H1 (cell line): Measurements from ENCODE around the gene SLFN5. TPM values are rescaled to one million over a fixed set of nuclear protein-coding genes. Genes with fewer than 3 reads are reported as not detected.

Experiments
- CTCF ChIA-PET: fragments of 300-600 bp; sonication (Branson Sonifier 250); formaldehyde crosslinking; loops from one replicate; lab custom pipeline; 2021; ENCODE audit not compliant: partially characterized antibody; lab: Charles Lee
- POLR2A ChIA-PET: fragments of 300-600 bp; sonication (Branson Sonifier 250); formaldehyde crosslinking; loops from one replicate; lab custom pipeline; 2021; ENCODE audit warnings: inconsistent platforms; ENCODE audit not compliant: partially characterized antibody; lab: Charles Lee
- DNase-seq, 2 experiments: peaks; one replicate each; pipeline versions ENCODE4 v3.0.0 to v3.0.0-alpha.2; 2010 to 2022; ENCODE audit warnings: low spot score in 2 of 2, low read depth in 1 of 2, mixed read lengths in 1 of 2
- FAIRE-seq: peaks from 2 replicates; lab custom pipeline; 2011; peaks lifted over from hg19 to GRCh38; lab: Jason Lieb, UNC
- H2AFZ ChIP-seq: 2 replicates; pipeline ENCODE4 v1.8.1; 2012; ENCODE audit warnings: low read length, inconsistent platforms
- H2AK5ac ChIP-seq: 2 replicates; pipeline ENCODE4 v1.6.1; 2013; ENCODE audit warnings: low read depth, low read length
- H2BK120ac ChIP-seq: replicated peaks from 2 replicates; pipeline ENCODE3; 2013; ENCODE audit warnings: low read depth, low read length, inconsistent platforms
- H2BK12ac ChIP-seq: 2 replicates; pipeline ENCODE4 v1.6.1; 2013; ENCODE audit warnings: low read depth, low read length
- H2BK15ac ChIP-seq: 2 replicates; pipeline ENCODE4 v1.6.1; 2013; ENCODE audit warnings: low read length
- H2BK20ac ChIP-seq: 2 replicates; pipeline ENCODE4 v1.6.1; 2013; ENCODE audit warnings: low read length
- H2BK5ac ChIP-seq: 2 replicates; pipeline ENCODE4 v1.6.1; 2013; ENCODE audit warnings: low read depth, low read length
- H3K14ac ChIP-seq: 2 replicates; pipeline ENCODE4 v1.6.1; 2013; ENCODE audit warnings: inconsistent platforms; ENCODE audit not compliant: insufficient read length
- H3K18ac ChIP-seq: 2 replicates; pipeline ENCODE4 v1.6.1; 2013; ENCODE audit warnings: low read length; ENCODE audit errors: extremely low read depth
- H3K23ac ChIP-seq: 2 replicates; pipeline ENCODE4 v1.6.1; 2013; ENCODE audit warnings: inconsistent platforms; ENCODE audit not compliant: insufficient read length
- H3K23me2 ChIP-seq: 2 replicates; pipeline ENCODE4 v1.6.1; 2013; ENCODE audit warnings: low read depth, low read length
- H3K27ac ChIP-seq: 2 replicates; pipeline ENCODE4 v1.6.1; 2011; ENCODE audit warnings: low read depth, low read length, inconsistent platforms
- H3K27me3 ChIP-seq, 4 experiments: replicated peaks in 1 of 4; 1 replicate in 1 of 4; 2 replicates in 3 of 4; pipeline versions ENCODE4 v1.6.1 to v1.8.1; 2011 to 2013; ENCODE audit warnings: low read length in 3 of 4, mild to moderate bottlenecking in 3 of 4, inconsistent platforms in 2 of 4, mixed read lengths in 2 of 4, moderate library complexity in 1 of 4; ENCODE audit not compliant: control insufficient read depth in 3 of 4, insufficient read depth in 3 of 4; ENCODE audit errors: extremely low read depth in 1 of 4
- H3K36me3 ChIP-seq, 4 experiments: 2 replicates each; pipeline versions ENCODE4 v1.6.1 to v1.8.1; 2011 to 2013; ENCODE audit warnings: mild to moderate bottlenecking in 4 of 4, low read length in 3 of 4, moderate library complexity in 2 of 4, control low read depth in 1 of 4, inconsistent platforms in 1 of 4; ENCODE audit not compliant: insufficient read depth in 4 of 4, control insufficient read depth in 2 of 4
- H3K4ac ChIP-seq: replicated peaks from 2 replicates; pipeline ENCODE3; 2013; ENCODE audit warnings: low read length, low read depth, mixed read lengths, inconsistent platforms; ENCODE audit not compliant: insufficient read length
- H3K4me1 ChIP-seq, 4 experiments: replicated peaks in 1 of 4; 1 replicate in 1 of 4; 2 replicates in 3 of 4; pipeline versions ENCODE4 v1.6.1 to v1.8.1; 2011 to 2013; ENCODE audit warnings: low read length in 3 of 4, inconsistent platforms in 2 of 4, mixed read lengths in 1 of 4; ENCODE audit not compliant: insufficient read depth in 4 of 4, control insufficient read depth in 3 of 4
- H3K4me2 ChIP-seq, 2 experiments: 2 replicates each; pipeline versions ENCODE4 v1.6.1 to v1.8.1; 2011 to 2013; ENCODE audit warnings: low read depth in 2 of 2, low read length in 2 of 2, control low read depth in 1 of 2, inconsistent platforms in 1 of 2, mild to moderate bottlenecking in 1 of 2; ENCODE audit not compliant: insufficient read depth in 1 of 2
- H3K4me3 ChIP-seq, 4 experiments: fragments of 200-600, 300-600 bp in 1 of 4; sonication (generic), shearing (Covaris generic), sonication (Bioruptor Twin) in 1 of 4; 2 replicates each; pipeline versions ENCODE4 v1.5.1 to v1.8.1; 2011 to 2016; ENCODE audit warnings: low read length in 4 of 4, low read depth in 3 of 4, control low read depth in 2 of 4, inconsistent platforms in 2 of 4, mild to moderate bottlenecking in 2 of 4, mixed read lengths in 1 of 4, moderate library complexity in 1 of 4; ENCODE audit not compliant: insufficient read depth in 2 of 4; ENCODE audit errors: extremely low read depth in 1 of 4
- H3K56ac ChIP-seq: replicated peaks from 2 replicates; pipeline ENCODE3; 2013; ENCODE audit warnings: low read depth, mild to moderate bottlenecking, mixed read lengths, low read length, inconsistent platforms; ENCODE audit not compliant: insufficient read length
- H3K79me1 ChIP-seq: 2 replicates; pipeline ENCODE4 v1.6.1; 2013; ENCODE audit warnings: low read depth, low read length, control low read depth
- H3K79me2 ChIP-seq, 2 experiments: 2 replicates each; pipeline versions ENCODE4 v1.6.1 to v1.8.1; 2012 to 2013; ENCODE audit warnings: low read length in 2 of 2, mild to moderate bottlenecking in 2 of 2, inconsistent platforms in 1 of 2; ENCODE audit not compliant: insufficient read depth in 2 of 2, control insufficient read depth in 1 of 2
- H3K9ac ChIP-seq, 4 experiments: replicated peaks in 1 of 4; 1 replicate in 1 of 4; 2 replicates in 3 of 4; pipeline versions ENCODE4 v1.6.1 to v1.8.1; 2011 to 2013; ENCODE audit warnings: low read depth in 3 of 4, low read length in 3 of 4, control low read depth in 2 of 4, mild to moderate bottlenecking in 2 of 4, moderate library complexity in 2 of 4, inconsistent platforms in 1 of 4; ENCODE audit errors: extremely low read depth in 1 of 4
- H3K9me3 ChIP-seq, 2 experiments: 2 replicates each; pipeline versions ENCODE4 v1.6.1 to v1.8.1; 2012 to 2013; ENCODE audit warnings: mild to moderate bottlenecking in 2 of 2, moderate library complexity in 2 of 2, control low read depth in 1 of 2, inconsistent platforms in 1 of 2, low read depth in 1 of 2, low read length in 1 of 2, mixed read lengths in 1 of 2; ENCODE audit not compliant: insufficient read depth in 2 of 2
- H4K20me1 ChIP-seq, 2 experiments: replicated peaks in 1 of 2; 2 replicates each; pipeline versions ENCODE3 to v1.8.1; 2011 to 2013; ENCODE audit warnings: inconsistent platforms in 2 of 2, low read length in 2 of 2, mild to moderate bottlenecking in 1 of 2; ENCODE audit not compliant: insufficient read depth in 2 of 2, control insufficient read depth in 1 of 2
- H4K5ac ChIP-seq: 2 replicates; pipeline ENCODE4 v1.6.1; 2013; ENCODE audit warnings: low read length, low read depth, mixed read lengths, inconsistent platforms; ENCODE audit not compliant: insufficient read length
- H4K8ac ChIP-seq: 2 replicates; pipeline ENCODE4 v1.8.0; 2013; ENCODE audit warnings: mild to moderate bottlenecking, moderate library complexity, low read length, inconsistent platforms; ENCODE audit not compliant: insufficient read depth; ENCODE audit errors: extremely low read depth
- H4K91ac ChIP-seq: replicated peaks from 2 replicates; pipeline ENCODE3; 2013; ENCODE audit warnings: low read length, mixed read lengths, inconsistent platforms; ENCODE audit not compliant: insufficient read length
- CHD1 ChIP-seq: IDR thresholded peaks from 2 replicates; pipeline ENCODE4 v1.6.1; 2012; ENCODE audit warnings: low read depth, low read length, improper control_type of control experiment
- MAFK ChIP-seq: IDR thresholded peaks from 2 replicates; pipeline ENCODE4 v1.6.1; 2012; ENCODE audit warnings: low read depth, mild to moderate bottlenecking, improper control_type of control experiment, low read length
- SRF ChIP-seq: IDR thresholded peaks from 2 replicates; pipeline ENCODE4 v1.6.1; 2011; ENCODE audit warnings: mild to moderate bottlenecking, low read depth, low read length, moderate library complexity
- WGBS, 2 experiments: shearing (Covaris generic) in 1 of 2; methylation state at CpG; one replicate each; pipeline versions ENCODE4 v1.1.6 to v1.1.7; 2013 to 2015; ENCODE audit warnings: low lambda C conversion rate in 2 of 2, mixed read lengths in 2 of 2, inconsistent platforms in 1 of 2, low coverage in 1 of 2, missing lambda C conversion rate in 1 of 2; ENCODE audit not compliant: insufficient replicate concordance in 2 of 2, insufficient coverage in 1 of 2, insufficient read length in 1 of 2; ENCODE audit errors: extremely low coverage in 1 of 2, missing lambda C conversion rate in 1 of 2; 5-methylcytosine and 5-hydroxymethylcytosine counted together
- polyA plus RNA-seq, 7 experiments: library from polyadenylated mRNA; depleted of rRNA in 3 of 7; stranded (reverse) in 5 of 7; unstranded in 2 of 7; fragments of >200 nt in 5 of 7; fragments of 200-250 nt in 2 of 7; gene quantifications; 1 replicate in 5 of 7; 2 replicates in 1 of 7; 4 replicates in 1 of 7; pipeline versions ENCODE4 v1.2.1 to v1.2.3, GENCODE V29; 2011 to 2013; ENCODE audit warnings: missing spikeins in 2 of 7, mixed read lengths in 2 of 7
- total RNA-seq: library from RNA; stranded (reverse); fragmentation: NEBNext Ultra II Directional; extraction: Animal tissue kit (Norgen Biotek cat#: 25700); gene quantifications from 2 replicates; pipeline ENCODE4 v1.2.1, GENCODE V29; 2021

Gene SLFN5
- total and polyA plus RNA-seq, 2 of the 8 experiments (the other 6 are each of a cell fraction or from before 2014, with no cell fraction given), result 0.86 to 3.0 TPM

DNA sequence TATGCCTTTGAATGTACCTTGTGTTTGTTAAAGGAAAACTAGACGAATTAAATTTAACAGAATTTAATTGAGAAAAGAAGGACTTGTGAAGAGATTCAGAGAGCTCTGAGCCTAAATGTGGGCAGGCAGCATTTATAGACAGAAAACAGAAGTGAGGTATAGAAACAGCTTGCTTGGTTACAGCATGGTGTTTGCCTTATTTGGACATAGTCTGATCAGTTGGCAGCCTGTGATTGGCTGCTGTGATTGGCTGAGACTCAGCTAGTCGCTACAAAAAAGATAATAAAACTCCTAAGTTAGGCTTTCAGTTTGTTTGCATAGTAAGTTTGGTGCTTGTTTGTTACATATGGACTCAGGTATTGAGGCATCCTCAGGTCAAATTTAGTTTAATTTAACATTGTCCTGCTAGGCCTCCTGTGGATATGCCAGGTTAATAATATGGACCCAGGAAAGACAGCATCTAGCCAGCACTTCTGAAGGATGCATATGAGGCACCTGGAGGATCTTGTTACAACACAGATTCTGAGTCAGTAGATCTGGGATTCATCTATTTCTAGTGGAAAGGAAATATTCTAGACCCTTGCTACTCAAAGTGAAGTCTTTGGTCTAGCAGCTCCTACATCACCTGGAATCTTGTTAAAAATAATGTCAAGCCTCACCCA lies 43.4 kb downstream of the SLFN5 start:
- CTCF ChIA-PET, result interaction anchor here (0.6 to 0.7 kb wide), 2 partner anchors 51 to 807 kb away, joined by 3 read pairs; no protein-coding TSS in a partner anchor
- Histone ChIP-seq H2BK20ac (no peak overlapping the region), H3K4me1 (peaks cover 0 to 4% (median 1%) of the 10 kb centered on the region in 4 experiments; a peak in 1 of 7 replicates), H4K91ac (no peak overlapping the region), H4K8ac (no peak overlapping the region), H2AK5ac (no peak overlapping the region), H3K27me3 (no peaks in the 10 kb centered on the region; a peak in 1 of 7 replicates), H4K20me1 (no peaks in the 10 kb centered on the region), H3K18ac (no peak overlapping the region), H3K9ac (no peak overlapping the region), H3K4ac (no peak overlapping the region), H3K23ac (no peak overlapping the region), H2BK120ac (no peak overlapping the region), H3K9me3 (no peaks in the 10 kb centered on the region), H3K36me3 (no peaks in the 10 kb centered on the region), H2BK15ac (no peak overlapping the region), H3K79me2 (no peaks in the 10 kb centered on the region), H2BK12ac (no peak overlapping the region), H3K56ac (no peak overlapping the region), H2BK5ac (no peak overlapping the region), H3K4me2 (0 out of 4 replicates have a peak overlapping the region, but pooled peaks of 1 of the 2 experiments have one; percentile 24), H3K27ac (no peak overlapping the region), H3K23me2 (no peaks in the 10 kb centered on the region), H3K14ac (no peak overlapping the region), H3K4me3 (no peak overlapping the region), H2AFZ (peak overlapping the region; percentile 82), H3K79me1 (no peaks in the 10 kb centered on the region), H4K5ac (no peak overlapping the region)
- TF ChIP-seq SRF (peak; percentile 94), CHD1 (no peak), MAFK (no peak)
- WGBS, 2 experiments, result 68% methylated on average over 2 of the region's 2 CpGs; no CpG with 5 or more reads in 1 of the 2 experiments
- DNase-seq (no peak), FAIRE-seq (peak; percentile 39)
- POLR2A ChIA-PET, result interaction anchor here (0.6 kb wide), 2 partner anchors 29 to 153 kb away, joined by 3 read pairs; no protein-coding TSS in a partner anchor
